Nephron (organoid): ENCODE data around the gene MUC2.

Experiments
- H3K27ac Mint-ChIP-seq, 3 experiments: 2 replicates each; pipeline ENCODE4 v1.8.0; 2020; ENCODE audit warnings: mixed read lengths in 3 of 3, mild to moderate bottlenecking in 2 of 3, moderate library complexity in 1 of 3
- H3K27me3 Mint-ChIP-seq: 2 replicates; pipeline ENCODE4 v1.8.0; 2021; ENCODE audit warnings: low read depth, mild to moderate bottlenecking, moderate library complexity, mixed read lengths
- H3K36me3 Mint-ChIP-seq: 2 replicates; pipeline ENCODE4 v1.8.0; 2020; ENCODE audit warnings: low read depth, mixed read lengths
- H3K4me1 Mint-ChIP-seq: 2 replicates; pipeline ENCODE4 v1.8.0; 2020; ENCODE audit warnings: mixed read lengths
- H3K4me3 Mint-ChIP-seq, 3 experiments: 2 replicates each; pipeline ENCODE4 v1.8.0; 2020; ENCODE audit warnings: mild to moderate bottlenecking in 3 of 3, mixed read lengths in 3 of 3, moderate library complexity in 2 of 3
- H3K9me3 Mint-ChIP-seq: 2 replicates; pipeline ENCODE4 v1.8.0; 2020; ENCODE audit warnings: mixed read lengths
- TF ChIP-seq, protein P1 (sequence below), 3 experiments: fragments of 200-600 bp; sonication (generic); IDR thresholded peaks; one replicate each; pipeline ENCODE4 v1.5.0; 2021; ENCODE audit warnings: antibody characterized with exemption in 3 of 3; ENCODE audit not compliant: unreplicated experiment in 3 of 3

Gene MUC2

DNA sequence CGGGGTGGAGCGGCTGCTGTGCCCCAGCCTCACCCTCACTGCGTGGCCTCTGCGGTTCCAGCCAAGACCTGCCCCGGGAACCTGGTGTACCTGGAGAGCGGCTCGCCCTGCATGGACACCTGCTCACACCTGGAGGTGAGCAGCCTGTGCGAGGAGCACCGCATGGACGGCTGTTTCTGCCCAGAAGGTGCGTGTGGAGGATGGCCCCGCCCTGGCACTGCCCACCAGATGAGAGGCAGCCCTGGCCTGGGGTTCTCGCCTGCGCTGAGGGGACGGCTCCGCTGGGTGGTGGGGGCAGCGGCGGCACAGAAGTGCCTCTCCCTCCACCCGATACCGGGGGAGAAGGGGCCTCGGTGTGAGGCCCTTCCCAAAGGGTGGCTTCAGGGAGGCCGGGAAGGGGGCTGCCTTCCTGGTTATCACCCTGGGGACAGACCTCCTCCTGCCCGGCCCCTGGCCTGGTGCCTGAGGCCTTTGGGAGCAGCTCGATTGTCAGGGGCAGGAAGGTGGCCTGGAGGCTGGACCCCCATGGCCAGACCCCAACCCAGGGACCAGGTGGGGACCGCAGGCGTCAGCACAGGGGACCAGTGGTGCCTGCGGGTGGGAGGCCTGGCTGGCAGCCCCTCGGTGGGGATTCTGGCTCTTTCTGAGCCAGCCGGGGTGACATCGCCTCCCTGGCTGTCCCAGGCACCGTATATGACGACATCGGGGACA, 7.1 kb downstream of the MUC2 start:
- no peak overlapping the region for H3K27ac Mint-ChIP-seq
- no peak overlapping the region for H3K4me3 Mint-ChIP-seq
- H3K4me1 Mint-ChIP-seq = no peaks in the 10 kb centered on the region
- H3K27me3 Mint-ChIP-seq = no peaks in the 10 kb centered on the region
- TF ChIP-seq, protein P1, sequence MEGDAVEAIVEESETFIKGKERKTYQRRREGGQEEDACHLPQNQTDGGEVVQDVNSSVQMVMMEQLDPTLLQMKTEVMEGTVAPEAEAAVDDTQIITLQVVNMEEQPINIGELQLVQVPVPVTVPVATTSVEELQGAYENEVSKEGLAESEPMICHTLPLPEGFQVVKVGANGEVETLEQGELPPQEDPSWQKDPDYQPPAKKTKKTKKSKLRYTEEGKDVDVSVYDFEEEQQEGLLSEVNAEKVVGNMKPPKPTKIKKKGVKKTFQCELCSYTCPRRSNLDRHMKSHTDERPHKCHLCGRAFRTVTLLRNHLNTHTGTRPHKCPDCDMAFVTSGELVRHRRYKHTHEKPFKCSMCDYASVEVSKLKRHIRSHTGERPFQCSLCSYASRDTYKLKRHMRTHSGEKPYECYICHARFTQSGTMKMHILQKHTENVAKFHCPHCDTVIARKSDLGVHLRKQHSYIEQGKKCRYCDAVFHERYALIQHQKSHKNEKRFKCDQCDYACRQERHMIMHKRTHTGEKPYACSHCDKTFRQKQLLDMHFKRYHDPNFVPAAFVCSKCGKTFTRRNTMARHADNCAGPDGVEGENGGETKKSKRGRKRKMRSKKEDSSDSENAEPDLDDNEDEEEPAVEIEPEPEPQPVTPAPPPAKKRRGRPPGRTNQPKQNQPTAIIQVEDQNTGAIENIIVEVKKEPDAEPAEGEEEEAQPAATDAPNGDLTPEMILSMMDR (IDR thresholded peaks at IDR 0.05; ENCODE audit: unreplicated experiment in 3 of 3) = no peak
- H3K36me3 Mint-ChIP-seq = no peaks in the 10 kb centered on the region
- H3K9me3 Mint-ChIP-seq = no peaks in the 10 kb centered on the region

DNA sequence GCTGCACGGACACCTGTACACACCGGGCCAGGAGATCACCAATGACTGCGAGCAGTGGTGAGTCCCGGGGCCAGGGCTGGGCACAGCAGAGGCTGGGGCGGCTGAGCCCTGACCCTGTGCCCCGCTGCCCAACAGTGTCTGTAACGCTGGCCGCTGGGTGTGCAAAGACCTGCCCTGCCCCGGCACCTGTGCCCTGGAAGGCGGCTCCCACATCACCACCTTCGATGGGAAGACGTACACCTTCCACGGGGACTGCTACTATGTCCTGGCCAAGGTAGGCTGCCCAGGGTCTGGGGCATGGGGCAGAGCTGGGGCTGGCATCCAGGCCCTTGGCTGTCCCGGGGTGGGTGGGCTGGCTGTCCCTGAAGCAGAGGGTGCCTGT, 7.7 kb downstream of the MUC2 start:
- TF ChIP-seq, protein P1 (IDR thresholded peaks at IDR 0.05; ENCODE audit: unreplicated experiment in 3 of 3) = no peak
- H3K27ac Mint-ChIP-seq = no peak overlapping the region

DNA sequence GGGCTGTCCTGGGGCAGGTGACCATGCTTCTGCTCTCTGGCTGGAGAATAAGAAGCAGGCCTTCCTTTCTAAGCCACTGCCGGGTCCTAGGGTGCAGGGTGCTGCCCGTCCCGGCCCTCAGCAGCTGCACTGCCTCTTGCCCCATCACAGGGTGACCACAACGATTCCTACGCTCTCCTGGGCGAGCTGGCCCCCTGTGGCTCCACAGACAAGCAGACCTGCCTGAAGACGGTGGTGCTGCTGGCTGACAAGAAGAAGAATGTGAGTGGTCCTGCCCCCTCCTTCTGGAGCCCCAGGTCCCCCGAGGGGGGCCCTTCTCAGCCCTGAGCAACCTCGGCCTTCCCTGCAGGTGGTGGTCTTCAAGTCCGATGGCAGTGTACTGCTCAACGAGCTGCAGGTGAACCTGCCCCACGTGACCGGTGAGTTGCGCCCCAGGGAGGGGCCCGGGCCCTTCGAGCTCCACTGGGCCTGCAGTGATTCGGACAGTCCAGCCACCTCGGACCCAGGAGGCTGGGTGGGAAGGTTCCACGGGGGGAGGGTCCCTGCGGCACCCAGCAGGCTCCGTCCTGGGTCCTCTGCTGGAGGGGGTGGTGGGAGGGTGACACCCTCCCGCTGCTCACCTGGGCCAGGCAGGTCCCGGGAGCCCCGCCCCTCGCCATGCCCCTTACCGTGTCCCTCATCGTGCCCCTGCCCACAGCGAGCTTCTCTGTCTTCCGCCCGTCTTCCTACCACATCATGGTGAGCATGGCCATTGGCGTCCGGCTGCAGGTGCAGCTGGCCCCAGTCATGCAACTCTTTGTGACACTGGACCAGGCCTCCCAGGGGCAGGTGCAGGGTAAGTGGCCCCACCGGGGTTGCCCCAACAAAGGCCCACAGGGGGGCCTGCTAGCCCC, 8.3 kb downstream of the MUC2 start:
- no peaks in the 10 kb centered on the region for H3K4me1 Mint-ChIP-seq
- H3K27ac Mint-ChIP-seq = no peak overlapping the region
- TF ChIP-seq, protein P1 (IDR thresholded peaks at IDR 0.05; ENCODE audit: unreplicated experiment in 3 of 3) = no peak
- H3K9me3 Mint-ChIP-seq = no peaks in the 10 kb centered on the region
- H3K36me3 Mint-ChIP-seq = no peaks in the 10 kb centered on the region
- H3K27me3 Mint-ChIP-seq = no peaks in the 10 kb centered on the region
- no peak overlapping the region for H3K4me3 Mint-ChIP-seq

More for the DNA sequence above, 7.7 kb downstream of the MUC2 start:
- no peaks in the 10 kb centered on the region for H3K4me1 Mint-ChIP-seq
- H3K9me3 Mint-ChIP-seq = no peaks in the 10 kb centered on the region
- H3K36me3 Mint-ChIP-seq = no peaks in the 10 kb centered on the region
- no peak overlapping the region for H3K4me3 Mint-ChIP-seq
- H3K27me3 Mint-ChIP-seq = no peaks in the 10 kb centered on the region

DNA sequence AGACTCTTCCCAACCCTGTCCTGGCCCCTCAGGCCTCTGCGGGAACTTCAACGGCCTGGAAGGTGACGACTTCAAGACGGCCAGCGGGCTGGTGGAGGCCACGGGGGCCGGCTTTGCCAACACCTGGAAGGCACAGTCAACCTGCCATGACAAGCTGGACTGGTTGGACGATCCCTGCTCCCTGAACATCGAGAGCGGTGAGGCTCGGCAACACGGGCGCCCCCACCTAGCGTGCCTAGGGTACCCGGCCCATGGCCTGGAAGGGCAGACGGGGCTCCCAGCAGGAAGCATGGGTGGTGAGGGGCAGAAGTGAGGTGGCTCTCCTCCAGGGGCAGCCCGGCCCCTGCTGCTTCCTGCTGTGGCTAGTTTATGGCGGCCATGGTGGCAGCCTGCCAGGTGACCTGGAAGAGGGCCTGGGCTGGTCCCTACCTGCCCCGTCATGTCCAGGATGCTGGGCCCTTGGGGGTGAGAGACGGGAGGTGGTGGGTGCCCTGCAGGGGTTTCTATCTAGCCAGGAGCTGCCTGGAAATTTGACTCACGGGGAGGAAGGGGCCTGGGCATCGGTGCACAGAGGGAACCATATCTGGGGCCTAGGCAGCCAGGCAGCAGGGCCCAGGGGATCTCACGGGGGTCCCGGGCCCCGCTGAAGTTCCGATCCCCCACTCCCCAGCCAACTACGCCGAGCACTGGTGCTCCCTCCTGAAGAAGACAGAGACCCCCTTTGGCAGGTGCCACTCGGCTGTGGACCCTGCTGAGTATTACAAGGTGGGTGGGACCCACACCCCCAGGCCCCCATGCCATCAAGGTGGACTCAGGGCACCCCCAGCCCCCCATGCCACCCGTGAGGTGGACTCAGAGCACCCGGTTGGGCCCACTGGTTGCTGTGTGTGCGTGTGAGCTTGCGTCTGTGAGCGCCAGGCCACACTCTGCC, 9.2 kb downstream of the MUC2 start:
- no peaks in the 10 kb centered on the region for H3K36me3 Mint-ChIP-seq
- TF ChIP-seq, protein P1 (IDR thresholded peaks at IDR 0.05; ENCODE audit: unreplicated experiment in 3 of 3) = no peak
- no peak overlapping the region for H3K27ac Mint-ChIP-seq
- H3K4me3 Mint-ChIP-seq = no peak overlapping the region
- H3K4me1 Mint-ChIP-seq = no peaks in the 10 kb centered on the region
- no peaks in the 10 kb centered on the region for H3K9me3 Mint-ChIP-seq
- H3K27me3 Mint-ChIP-seq = no peaks in the 10 kb centered on the region

DNA sequence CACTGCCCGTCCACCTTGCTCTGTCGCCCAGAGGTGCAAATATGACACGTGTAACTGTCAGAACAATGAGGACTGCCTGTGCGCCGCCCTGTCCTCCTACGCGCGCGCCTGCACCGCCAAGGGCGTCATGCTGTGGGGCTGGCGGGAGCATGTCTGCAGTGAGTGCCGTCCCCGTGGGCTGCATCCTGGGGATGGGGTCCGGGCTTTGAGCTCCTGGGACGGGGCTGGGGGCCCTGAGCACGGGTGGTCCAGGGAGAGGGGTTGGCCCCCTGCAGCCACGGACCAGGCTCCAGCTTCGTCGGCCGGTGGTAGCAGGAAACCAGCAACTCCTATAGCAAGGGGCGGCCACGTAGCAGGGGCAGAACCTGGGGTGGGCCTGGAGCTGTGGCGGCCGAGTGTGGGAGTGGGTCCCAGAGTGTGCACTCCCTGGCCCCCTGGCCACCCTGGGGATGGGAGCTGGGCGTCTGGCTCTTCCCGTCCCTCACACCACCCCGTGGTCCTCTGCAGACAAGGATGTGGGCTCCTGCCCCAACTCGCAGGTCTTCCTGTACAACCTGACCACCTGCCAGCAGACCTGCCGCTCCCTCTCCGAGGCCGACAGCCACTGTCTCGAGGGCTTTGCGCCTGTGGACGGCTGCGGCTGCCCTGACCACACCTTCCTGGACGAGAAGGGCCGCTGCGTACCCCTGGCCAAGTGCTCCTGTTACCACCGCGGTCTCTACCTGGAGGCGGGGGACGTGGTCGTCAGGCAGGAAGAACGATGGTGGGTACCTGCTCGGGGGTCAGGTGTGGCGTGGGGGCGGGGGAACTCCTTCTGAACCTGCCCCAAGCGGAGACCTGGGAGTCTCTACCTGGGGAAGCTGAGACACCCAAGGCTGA, 10.1 kb downstream of the MUC2 start:
- H3K27ac Mint-ChIP-seq = no peak overlapping the region
- H3K4me1 Mint-ChIP-seq = no peaks in the 10 kb centered on the region
- H3K9me3 Mint-ChIP-seq = no peaks in the 10 kb centered on the region
- TF ChIP-seq, protein P1 (IDR thresholded peaks at IDR 0.05; ENCODE audit: unreplicated experiment in 3 of 3) = no peak
- H3K4me3 Mint-ChIP-seq = no peak overlapping the region
- no peaks in the 10 kb centered on the region for H3K36me3 Mint-ChIP-seq
- H3K27me3 Mint-ChIP-seq = no peaks in the 10 kb centered on the region
